Activated naive CD4-positive, alpha-beta T cell treated with anti-CD3 and anti-CD28 coated beads, Interleukin-2, amount 10 ng/mL, durations not matched to agents 7 days and 5 days (primary cell): ENCODE measurements around the gene SRPK2.

ENCODE experiments used
- CTCF ChIA-PET: fragments of 350-600 bp; sonication (Branson Sonifier 250); formaldehyde crosslinking; loops from one replicate; lab custom pipeline; 2021; ENCODE audit warnings: antibody characterized with exemption; lab: Charles Lee
- DNase-seq: peaks from one replicate; pipeline ENCODE4 v3.0.0-alpha.2; 2020
- H3K27ac Mint-ChIP-seq: one replicate; pipeline ENCODE4 v1.8.0; 2021; ENCODE audit warnings: mild to moderate bottlenecking, moderate library complexity, mixed read lengths
- H3K27me3 Mint-ChIP-seq: one replicate; pipeline ENCODE4 v1.8.0; 2021; ENCODE audit warnings: mild to moderate bottlenecking, mixed read lengths
- H3K36me3 Mint-ChIP-seq: one replicate; pipeline ENCODE4 v1.8.0; 2021; ENCODE audit warnings: mixed read lengths
- H3K4me1 Mint-ChIP-seq: one replicate; pipeline ENCODE4 v1.8.0; 2021; ENCODE audit warnings: mixed read lengths
- H3K4me3 Mint-ChIP-seq: one replicate; pipeline ENCODE4 v1.8.0; 2021; ENCODE audit warnings: mild to moderate bottlenecking, moderate library complexity, mixed read lengths
- H3K9me3 Mint-ChIP-seq: one replicate; pipeline ENCODE4 v1.8.0; 2021; ENCODE audit warnings: mixed read lengths

Gene SRPK2

DNA sequence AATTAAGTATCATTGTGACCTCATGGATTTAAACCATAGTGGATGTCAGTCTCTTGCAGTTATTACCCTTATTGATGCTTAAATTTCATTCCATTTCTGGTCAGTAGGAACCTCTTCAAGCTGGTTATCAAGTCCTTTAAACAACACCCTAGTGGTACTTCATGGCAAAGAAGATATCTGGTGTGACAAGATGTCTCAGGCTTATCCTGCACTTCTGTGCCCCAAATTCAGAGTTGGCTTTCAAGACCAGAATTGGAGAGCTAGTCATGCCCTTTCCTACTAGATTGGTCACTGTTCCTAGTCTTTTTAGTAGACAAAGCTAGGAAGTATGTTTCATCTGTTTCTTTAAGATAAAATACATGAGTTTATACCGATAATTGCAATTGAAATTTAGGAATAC is 319.8 kb downstream of the SRPK2 start:
- Mint-ChIP-seq H3K4me3 (no peak overlapping the region), H3K27ac (no peak overlapping the region), H3K9me3 (no peaks in the 10 kb centered on the region), H3K36me3 (peaks cover 54% of the 10 kb centered on the region), H3K27me3 (no peaks in the 10 kb centered on the region), H3K4me1 (peaks cover 5% of the 10 kb centered on the region)
- no peak for DNase-seq
- CTCF ChIA-PET: interaction anchor here (0.6 kb wide), 1 partner anchor 12 kb away, joined by 3 read pairs; no protein-coding TSS in a partner anchor

DNA sequence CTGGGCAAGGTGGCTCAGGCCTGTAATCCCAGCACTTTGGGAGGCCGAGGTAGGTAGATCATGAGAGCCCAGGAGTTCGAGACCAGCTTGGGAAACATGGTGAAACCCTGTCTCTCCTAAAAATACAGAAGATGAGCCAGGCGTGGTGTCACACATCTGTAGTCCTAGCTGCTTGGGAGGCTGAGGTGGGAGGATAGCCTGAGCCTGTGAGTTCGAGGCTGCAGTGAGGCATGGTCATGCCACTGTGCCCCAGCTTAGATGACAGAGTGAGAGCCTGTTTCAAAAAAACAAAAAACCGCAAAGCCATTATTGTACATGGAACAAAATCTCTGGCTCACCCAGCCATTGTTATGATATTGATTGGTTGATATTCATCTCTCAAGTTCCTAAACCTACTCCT is 321.0 kb downstream of the SRPK2 start:
- H3K4me3 Mint-ChIP-seq: no peak overlapping the region
- no peaks in the 10 kb centered on the region for H3K9me3 Mint-ChIP-seq
- H3K27ac Mint-ChIP-seq: no peak overlapping the region
- H3K27me3 Mint-ChIP-seq: no peaks in the 10 kb centered on the region
- peaks cover 12% of the 10 kb centered on the region for H3K4me1 Mint-ChIP-seq
- CTCF ChIA-PET: no interaction called here
- no peak for DNase-seq
- H3K36me3 Mint-ChIP-seq: peaks cover 61% of the 10 kb centered on the region
